Fibroblast of gingiva (primary cell): ENCODE results near the gene CDH4.

Experiments
- DNase-seq: peaks from one replicate; pipeline ENCODE4 v3.0.0-alpha.2; 2011; ENCODE audit warnings: low read depth

Gene CDH4

DNA sequence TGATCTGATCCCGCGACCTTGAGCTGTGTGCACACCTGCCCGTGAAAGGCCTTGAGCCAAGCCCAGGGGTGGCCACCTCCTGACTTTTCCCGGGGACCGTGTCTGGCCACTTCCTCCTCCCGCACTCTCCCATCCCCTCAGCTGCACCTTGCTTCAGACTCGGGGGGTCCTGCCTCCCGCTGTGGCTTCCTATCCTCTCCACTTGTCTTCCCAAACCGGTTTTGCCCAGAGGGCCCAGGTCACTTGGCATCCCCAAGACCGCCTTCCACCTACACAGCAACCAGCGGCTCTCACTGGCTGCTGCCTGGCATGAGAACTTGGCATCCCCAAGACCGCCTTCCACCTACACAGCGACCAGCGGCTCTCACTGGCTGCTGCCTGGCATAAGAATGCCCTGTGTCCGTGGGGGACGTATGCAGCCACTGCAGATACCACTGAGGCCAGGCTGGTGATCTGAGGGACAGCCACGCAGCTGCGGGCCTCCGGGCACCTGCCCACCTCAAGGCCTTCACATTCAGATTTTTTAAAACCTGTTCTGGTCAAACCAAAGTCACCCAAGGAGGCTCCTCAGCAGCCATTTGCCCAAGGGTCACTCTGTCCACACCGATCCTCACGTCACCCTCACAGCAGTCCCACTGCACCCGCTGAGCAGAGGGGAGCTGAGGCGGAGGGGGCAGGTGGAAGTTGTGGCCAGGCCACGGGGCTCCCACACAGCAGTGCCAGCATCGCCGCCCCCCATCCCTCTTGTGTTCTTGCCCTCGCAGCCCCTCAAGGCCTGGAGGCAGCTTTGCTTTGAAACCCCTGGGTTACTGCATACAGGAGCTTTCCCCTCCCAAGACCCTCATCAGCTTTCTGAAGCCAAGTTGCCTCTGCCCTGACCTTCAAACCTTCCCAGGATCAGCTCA is 568.1 kb downstream of the CDH4 start:
- no peak for DNase-seq

DNA sequence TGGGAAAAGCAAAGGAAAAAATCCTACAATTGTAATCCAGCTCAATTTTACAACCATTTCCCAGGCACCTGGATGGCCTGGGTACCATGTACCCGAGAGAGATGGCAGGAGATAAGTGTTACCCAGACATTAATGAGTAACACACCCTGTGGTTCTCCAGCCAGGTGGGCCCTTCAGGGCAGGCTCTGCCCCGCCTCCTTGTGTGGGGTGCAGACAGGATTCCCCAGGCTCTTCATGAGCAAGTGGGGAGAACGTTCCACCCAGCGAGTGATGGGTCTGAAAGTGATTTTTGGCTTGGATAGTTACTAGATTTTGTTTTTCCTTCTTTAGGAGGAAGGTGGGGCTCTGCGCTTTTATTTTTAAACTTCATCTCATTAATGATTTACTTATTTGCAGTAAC is 569.7 kb downstream of the CDH4 start:
- DNase-seq, result no peak

DNA sequence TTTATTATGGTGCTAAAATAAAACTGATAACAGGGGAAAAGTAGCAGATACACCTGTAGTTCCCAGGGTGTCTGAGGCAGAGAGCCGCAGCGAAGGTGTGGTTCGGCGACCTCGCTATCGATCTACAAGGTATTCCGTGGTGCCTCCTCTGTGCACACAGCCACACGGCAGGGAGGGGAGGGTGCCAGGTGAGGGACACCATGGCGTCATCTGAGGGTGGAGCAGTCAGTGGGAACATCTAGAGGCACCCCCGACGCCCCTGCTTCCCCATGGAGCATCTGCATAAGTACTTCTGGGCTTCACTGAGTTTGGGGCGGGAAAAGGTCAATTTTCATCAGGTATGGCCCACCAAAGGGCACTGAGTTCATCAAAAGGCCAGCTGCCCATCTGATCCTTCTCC is 570.3 kb downstream of the CDH4 start:
- DNase-seq, result no peak

DNA sequence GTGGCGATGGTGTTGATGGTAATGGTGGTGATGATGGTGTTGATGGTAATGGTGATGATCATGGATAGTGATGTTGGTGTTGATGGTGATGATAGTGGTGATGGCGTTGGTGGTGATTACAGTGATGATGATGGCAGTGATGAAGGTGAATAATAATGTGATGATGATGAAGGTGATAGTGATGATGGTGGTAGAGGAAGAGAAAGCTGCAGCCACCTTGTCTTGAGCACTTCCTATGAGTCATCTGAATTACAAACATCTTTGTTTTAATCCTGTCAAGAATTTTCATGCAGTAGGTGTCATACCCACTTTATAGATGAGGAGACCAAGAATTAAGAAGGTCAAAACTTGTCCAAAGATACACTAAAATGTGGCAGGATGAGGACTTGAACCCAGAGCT is 571.2 kb downstream of the CDH4 start:
- no peak for DNase-seq

DNA sequence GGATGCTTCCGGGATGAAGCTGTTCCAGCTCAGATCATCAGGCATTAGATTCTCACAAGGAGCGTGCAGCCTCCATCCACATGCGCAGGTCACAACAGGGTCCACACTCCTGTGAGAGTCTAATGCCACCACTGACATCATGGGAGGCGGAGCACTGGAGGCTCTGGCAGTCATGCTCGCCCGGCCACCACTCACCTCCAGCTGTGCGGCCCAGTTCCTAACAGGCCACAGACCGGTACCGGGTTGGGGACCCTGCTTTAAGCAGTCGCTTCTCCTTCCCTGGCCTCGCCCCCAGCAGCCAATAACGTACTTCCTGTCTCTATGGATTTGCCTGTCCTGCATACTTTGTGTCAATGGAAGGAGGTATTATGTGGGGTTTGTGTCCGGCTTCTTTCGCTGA is 576.8 kb downstream of the CDH4 start:
- no peak for DNase-seq

DNA sequence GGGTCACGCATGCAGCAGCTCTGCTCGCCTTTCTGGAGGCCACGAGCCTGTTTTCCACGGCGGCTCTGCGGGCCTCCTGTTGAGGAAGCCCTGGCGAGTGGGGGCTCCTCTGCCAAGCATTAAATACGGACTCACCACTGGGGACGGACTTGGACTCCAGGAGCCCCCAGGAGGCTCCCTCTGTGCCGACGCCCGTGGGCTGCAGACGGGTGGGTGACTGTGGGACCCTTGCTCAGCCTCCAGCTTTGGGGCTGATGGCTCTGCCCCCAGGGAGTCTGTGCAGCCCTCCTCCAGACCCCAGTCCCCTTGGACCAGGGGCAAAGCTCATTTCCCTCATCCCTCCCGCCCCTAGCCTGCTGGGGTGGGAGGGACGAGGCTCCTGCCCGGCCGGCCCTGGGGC is 577.5 kb downstream of the CDH4 start:
- DNase-seq, result no peak

DNA sequence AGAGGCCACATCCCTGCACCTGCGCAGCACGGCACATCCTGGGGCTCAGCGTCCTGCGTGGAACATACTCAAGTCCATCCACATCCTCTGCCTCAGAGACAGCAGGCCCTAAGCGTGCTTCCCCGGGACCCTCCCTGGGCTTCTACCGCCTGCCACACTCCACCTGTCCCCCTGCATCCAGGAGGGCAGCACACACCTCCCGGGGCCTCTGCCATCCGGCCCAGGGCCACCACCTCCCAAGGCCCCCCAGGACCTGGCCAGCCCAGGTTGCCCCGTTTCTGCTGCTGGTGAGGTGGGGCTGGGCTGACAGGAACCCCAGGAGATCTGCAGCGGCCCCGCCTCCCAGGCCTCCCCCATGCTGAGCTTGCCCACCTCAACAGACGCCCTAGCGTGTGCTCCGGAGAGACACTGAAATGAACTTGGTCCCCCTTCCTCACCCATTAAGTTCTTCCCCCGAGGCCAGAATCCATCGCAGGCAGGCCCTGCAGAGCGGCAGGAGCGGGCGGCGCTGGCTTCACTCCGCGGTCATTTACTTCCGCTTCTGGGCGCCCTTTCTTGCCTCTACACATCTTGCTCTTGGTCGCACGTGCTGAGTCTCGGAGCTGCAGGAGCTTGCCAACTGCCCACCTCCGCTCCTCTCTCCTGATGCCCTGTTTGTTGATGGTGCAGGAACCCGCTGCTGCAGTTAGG is 578.3 kb downstream of the CDH4 start:
- DNase-seq, result no peak

DNA sequence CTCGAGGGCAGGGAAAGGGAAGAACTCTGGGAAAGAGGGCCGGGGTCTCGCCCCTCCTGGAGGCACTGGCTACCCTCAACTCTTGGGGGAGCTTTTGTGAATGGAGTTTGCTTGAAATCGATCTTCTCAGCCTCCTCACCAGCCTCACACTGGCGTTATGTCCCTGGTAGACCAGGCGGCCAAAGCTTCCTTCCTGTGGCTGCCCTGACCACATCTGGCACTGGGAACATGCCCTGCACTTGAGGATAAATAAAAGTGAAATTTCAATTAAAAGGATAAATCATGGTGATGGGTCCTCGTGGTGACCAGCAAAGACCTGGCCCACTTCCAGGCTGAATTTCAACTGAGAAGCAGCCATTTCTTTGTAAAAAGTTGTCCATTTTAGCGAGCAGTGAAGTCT is 578.9 kb downstream of the CDH4 start:
- DNase-seq, result no peak

DNA sequence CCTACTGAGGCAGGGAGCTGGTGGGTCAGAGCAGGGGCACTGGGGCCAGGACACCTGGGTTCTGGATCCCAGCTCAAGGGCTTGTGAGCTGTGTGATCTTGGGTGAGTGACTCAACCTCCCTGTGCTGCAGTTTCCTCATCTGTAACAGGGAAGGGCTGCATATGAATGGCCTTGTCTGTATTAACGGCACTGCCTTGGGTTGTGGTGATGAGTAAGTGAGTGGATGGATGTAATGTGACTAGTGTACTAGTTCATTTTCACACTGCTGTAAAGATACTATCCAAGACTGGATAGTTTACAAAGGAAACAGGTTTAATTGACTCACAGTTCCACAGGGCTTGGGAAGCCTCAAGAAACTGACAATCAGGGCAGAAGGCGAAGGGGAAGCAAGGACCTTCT is 580.1 kb downstream of the CDH4 start:
- DNase-seq, result no peak

DNA sequence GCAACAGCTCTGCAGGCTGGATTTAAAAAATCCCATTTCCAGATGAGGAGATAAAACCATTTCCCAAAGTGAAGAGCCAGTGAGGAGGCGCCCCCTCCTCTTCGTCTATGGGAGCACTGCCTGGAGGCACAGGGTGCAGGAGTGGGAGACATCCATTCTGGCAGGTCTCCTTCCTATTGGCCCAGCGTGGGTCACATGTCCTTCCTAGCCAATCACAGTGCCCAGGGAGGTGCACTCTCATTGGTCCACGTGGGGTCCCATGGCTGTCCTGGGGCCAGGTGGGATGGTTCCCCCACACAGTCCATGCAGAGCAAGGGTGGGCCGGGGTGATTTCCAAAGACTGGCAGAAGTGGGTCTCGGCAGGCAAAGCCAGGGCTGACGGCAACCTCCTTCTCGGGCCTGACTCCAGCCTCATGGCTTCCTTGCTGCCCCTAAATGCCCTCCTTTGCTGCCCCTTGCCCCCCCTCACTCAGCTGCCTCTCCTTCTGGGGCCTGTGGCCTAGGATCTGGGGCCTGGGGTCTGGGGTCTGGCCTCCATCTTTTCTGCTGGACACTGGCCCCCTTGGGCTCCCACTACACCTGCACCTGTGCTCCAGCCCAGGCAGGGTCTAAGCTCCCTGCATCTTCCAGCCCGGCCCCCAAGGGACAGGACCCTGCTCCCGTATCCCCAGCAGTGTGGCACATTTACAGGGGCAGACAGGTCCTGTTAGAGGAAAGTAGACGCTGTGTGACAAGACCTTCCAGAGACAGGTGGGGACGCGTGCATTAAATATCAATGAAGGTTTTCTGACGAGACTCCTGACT is 581.9 kb downstream of the CDH4 start:
- no peak for DNase-seq

DNA sequence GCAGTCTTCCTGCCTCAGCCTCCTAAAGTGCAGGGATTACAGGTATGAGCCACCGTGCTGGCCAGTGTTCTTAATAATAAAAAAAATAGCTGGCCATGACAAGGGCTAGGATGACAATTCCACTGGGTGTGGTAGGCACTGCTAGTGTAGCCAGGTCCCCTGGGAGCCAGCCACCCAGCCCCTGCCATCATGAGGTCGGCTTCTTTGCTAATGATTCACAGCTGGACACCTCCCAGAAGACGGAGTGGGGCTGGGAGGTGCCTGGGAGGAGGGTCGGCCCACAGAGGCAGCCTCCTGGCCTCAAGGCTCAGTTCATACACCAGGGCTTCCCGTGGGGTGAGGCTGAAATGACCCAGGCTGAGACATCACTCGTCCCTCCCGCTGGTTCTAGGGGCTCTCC is 583.2 kb downstream of the CDH4 start:
- no peak for DNase-seq

DNA sequence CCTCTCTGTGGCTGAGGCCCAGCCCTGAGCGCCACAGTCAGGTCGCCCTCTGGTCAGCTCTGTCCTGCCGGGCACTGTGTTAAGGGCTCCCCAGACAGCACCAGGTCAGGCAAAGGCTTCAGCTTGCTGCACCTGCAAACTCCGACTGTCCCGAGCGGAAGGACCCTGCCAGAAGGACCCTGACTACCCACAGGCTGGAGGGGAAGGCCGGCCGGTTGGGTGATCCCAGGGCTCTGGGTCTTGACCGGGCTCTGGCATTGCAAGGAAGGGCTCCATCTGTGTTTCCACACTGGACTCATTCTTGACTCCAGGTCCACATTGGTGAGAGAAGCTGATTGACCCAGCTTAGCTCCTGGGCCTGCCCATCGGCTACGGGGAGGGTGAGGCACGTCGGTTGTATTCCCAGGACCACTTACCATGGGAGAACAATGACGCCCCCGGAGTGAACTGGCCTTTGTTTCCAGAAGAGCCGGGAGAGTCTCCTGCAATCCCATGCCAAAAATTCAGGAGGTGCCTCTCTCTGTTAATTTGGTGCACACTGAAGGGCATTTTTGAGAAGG is 583.8 kb downstream of the CDH4 start:
- no peak for DNase-seq

DNA sequence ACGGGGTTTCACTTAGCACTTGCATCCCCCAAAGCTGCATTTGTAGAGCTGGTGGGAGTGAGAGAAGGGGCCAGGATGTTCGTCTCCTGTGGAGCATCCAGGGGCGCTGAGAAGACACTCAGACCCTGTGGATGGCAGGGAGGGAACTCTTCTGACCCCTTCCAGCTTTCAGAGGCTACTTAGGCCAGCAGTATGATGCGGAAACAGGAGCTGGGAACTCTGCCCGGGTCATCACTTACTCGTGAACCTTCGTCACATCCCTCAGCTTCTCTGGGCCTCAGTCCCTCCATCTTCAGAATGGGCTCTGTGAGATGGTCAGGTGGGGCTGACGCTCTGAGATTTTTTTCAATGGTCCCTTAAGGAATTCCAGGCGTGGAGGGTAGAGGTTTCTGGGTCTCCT is 585.1 kb downstream of the CDH4 start:
- no peak for DNase-seq

DNA sequence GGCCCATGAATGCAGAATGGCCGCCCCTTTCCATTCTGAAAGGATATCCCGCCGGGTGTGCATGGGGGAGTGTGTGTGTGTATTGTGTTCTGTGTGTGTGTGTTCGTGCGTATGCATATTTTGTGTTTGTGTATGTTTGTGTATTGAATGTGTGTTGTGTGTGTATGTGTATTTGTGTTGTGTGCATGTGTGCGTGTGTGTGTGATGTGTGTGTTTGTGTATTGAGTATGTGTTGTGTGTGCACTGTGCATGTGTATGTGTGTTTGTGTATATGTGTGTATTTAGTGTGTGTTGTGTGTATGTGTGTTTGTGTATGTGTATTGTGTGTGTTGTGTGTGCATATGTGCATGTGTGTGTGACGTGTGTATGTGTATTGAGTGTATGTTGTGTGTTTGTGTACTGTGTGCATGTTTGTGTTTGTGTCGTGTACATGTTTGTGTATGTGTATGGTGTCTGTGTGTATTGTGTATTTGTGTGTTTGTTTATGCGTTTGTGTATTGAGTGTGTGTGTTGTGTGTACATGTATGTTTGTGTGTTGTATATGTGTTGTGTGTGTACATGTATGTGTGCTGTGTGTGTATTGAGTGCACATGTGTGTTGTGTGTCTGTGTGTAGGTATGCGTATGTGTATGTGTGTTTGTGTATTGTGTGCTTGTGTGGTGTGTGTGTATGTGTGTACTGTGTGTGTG is 587.3 kb downstream of the CDH4 start:
- DNase-seq, result no peak

DNA sequence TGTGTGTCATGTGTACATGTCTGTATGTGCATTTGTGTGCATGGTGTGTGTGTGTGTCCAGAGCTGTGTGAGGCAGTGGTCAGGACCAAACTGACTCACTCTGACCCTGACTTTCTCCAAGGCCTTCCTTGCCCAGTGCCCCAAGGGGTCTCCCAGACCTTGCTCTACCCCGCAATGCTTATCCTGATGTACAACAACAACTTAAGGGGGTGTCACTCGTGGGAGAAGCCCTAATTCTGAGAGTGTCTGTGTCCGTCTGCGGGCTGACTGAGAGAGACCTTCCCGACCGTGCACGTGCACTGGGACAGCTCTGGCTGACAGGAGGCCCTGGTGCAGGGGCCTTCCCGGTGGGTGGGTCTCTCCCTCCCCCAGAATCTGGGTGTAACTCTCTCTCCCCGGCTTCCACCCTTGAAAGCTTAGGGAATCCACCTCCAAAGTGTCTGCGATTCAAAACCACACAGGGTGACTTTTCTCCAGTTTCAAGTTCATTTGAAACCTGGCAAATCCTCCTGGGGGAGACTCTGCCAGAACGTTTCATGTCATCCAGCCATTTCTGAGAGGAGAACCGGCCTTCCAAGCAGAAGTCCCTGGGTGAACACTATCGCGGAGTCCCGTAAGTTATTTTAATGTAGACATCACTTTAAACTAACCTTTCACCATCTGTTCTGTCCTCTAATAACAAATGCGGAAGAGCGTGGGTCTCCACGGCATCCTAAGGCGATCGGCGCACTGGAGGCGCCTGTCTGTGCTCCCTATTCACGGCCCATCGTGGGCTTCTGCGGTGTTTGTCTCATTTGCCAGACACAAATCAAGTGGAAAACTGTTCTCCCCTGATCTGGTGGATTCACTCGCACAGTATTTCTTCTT is 588.1 kb downstream of the CDH4 start:
- no peak for DNase-seq

DNA sequence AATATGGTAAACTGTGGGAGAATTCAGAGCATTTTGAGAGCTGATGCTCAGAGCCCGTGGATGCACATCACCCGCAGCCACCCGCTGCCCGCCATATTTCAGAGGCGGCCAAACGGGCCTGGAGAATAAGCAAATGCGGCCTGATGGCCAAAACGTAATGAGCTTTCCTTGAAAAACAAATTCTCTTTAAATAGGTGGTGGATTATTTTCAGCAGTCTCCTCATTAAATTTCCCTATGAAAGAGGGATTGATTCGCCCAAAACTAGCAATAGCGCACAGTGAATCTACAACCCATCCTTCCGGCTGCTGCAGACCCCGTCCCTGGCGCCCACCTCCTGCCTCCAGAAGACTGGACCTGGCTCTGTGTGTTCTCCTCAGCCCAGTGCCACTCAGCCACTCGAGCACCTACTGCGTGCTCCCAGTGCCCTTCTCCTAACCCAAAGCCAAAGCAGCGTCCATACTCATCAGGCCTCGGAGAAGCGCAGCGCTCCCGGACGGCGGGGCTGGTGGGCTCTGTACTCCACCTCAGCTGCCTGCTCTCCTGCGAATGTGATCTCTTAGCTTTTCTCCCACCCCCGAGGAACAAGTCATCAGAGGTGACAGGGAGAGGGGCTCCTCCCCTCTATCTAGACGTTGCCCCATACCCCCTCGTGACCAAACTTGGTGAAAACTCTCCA is 588.9 kb downstream of the CDH4 start:
- DNase-seq, result no peak

DNA sequence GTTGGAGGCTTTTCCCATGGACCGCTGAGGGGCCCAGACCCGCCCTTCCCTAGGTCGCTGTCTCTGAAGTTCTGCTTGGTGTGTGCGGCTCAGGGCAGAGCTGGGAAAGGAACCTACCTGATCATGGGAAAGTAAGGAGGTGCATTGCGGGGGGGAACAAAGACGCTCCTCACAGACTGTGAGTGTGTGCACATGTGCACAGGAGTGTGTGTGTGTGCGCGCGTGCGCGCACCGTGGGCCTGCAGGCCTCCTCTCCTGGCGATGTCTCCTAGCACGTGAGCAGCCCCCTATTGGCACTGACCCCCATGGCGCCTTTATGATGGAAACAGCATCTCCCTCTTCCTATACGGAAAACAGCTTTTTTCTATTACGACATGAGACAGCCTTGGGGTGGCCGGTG is 589.5 kb downstream of the CDH4 start:
- no peak for DNase-seq

DNA sequence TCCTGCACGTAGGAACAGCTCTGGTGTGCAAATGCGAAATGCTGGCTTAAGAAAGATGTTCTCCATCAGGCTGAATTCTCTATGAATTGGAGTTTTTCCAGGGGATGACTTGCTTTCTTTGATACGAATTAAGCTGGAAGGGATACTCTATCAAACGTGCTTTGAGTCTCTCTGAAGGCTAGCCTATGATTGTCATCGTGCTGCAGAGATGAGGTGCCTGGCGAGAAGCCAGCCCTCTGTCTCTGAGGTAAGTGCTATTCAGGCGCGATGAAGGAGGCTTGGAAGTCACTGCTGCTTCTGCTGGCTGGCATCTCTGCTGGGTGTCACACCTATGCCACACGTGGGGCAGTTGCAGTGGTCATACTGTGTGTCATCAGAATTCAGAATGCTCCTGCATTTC is 589.9 kb downstream of the CDH4 start:
- DNase-seq, result no peak

DNA sequence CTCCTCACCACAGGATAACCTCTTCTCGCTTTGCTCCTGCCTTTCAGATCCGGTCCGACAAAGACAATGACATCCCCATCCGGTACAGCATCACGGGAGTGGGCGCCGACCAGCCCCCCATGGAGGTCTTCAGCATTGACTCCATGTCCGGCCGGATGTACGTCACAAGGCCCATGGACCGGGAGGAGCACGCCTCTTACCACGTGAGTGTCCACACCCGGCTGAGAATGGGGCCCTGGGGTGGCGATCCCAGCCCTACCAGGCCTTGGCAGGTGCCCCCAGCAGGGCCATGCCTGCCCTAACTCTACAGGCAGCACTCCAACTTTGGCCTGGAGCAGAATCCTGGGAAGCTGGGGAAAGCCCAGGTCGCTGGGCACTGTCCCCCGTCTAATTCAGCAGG is 592.6 kb downstream of the CDH4 start:
- DNase-seq, result no peak

DNA sequence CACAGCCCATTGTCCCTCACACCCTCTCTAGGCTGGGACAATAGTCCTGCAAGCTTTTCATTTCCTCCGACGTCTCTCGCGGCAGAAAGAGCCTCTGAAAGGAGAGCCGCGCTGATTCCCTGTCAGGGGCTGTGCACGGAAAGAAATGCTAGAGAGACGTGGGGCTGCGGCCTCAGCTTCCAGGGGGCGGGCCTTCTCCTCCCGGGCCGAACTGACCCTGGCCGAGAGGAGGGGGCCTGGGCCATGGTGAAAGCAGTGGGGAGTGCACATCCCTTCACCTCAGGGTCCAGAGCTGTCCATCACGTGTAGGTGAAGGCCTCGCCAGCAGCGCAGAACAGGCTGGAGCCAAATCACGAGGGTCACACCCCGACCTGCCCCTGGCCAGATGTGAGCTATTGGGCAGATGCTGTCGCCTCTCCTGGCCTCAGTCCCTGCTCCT is 593.2 kb downstream of the CDH4 start:
- no peak for DNase-seq
